NCI-H1930 (cell line): ENCODE measurements around the gene METTL9.
A peak's percentile ranks its signal among the peaks of the same experiment; 100 is the strongest.
"Not testable (repeated sequence)": the region's sequence is repeated elsewhere in the genome, so short reads cannot be mapped to it uniquely, and the experiment has no call there.

Source experiments
- DNase-seq, 2 experiments: peaks; one replicate each; lab custom pipeline; 2025; lab: John Stamatoyannopoulos, UW

The METTL9 gene

DNA sequence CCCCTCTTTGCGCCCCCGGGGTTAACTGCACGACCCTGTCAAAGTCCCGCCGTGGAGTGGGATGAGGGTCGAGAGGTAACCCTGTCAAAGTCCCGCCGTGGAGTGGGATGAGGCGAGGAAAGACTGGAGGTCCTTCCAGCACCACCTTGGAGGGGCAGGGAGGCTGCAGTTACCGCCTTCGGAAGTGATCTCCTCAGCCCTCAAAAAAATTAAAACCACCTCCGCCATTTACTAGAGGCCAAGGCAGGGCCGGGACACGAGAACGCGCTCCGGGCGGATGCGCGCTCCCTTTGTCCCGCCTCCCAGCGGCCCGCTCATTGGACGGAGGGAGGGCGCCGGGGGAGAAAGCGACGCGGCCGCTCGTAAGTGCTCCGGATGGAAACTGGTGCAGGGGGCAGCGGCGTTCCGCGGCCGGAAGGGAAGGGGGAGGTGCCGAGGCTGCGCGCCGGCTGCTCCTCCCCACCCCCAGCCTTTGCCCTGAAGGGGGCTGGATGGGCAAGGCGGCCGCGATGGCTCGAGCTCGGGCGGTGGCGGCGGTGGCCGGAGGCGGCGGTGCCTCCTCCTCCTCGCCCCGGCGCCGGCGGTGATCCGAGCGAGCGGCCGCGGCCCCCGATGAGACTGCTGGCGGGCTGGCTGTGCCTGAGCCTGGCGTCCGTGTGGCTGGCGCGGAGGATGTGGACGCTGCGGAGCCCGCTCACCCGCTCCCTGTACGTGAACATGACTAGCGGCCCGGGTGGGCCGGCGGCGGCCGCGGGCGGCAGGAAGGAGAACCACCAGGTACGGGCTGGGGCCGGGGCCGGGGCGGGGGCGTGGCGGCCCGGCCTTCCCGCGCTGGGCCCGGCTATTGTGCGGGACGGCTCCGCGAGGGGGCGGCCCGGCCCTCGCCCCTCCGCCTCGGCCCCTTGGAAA, at the start of gene METTL9:
Gene METTL9, plus strand, starts transcription at position 456 of the 909 bp plus-strand sequence. Its CDS starts 157 bp downstream, at position 613.
- peak; percentile 93 to 96 for DNase-seq

DNA sequence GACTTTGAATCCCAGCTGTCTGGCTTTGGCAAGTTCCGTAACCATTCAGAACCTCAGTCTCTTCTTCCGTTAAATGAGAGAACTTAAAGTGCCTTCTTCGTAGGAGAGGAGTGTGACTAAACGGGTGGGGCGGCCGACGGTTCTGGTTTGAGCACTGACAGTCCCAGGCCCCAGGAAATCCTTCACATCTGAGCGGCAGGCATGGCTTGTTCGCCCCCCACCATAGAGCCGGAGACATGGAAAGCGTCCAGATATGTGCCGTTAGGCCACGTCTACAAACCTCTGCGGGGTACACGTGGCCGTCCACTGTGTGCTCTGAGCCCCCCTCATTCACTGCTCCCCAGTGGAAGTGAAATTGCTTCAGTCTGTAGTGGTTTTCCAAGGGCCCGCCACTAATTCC, 49.4 kb upstream of the METTL9 start:
- not testable (repeated sequence) for DNase-seq

DNA sequence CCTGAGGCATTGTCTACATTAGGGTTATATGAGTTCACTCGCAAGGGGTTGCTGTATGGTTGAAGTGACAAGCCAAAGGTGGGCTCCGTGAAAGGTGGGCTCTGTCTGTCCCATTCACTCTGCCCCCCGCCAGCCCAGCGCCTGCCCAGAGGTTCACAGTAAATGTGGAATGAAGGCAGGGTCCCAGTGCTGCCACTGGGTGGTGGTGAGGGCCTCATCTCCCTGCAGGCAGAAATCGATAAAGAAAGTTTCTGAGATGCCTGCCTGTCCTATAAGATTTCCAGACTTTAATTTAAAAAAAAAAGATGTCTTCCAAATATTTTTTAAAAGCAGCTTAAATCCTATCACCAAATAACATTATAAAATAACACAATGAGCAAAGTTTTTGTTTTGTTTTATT, 48.9 kb upstream of the METTL9 start:
- not testable (repeated sequence) for DNase-seq

DNA sequence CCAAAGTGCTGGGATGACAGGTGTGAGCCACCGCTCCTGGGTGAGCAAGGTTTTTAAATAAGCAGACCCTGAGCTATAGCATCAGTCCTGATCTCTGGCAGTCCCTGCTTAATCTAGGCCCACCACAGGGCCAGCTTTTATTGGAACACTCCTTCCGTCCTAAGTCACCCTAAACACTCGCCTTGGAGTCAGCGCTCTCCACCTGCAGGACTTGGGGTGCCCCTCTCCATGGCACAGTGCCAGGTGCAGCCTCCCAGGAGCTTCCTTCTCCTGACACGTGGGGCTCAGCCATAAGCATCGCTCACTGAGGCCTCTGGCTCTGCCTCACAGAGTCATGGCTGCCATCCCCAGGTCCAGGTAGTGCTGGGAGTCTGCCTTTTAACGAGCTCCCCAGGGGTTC, 48.3 kb upstream of the METTL9 start:
- not testable (repeated sequence) for DNase-seq

DNA sequence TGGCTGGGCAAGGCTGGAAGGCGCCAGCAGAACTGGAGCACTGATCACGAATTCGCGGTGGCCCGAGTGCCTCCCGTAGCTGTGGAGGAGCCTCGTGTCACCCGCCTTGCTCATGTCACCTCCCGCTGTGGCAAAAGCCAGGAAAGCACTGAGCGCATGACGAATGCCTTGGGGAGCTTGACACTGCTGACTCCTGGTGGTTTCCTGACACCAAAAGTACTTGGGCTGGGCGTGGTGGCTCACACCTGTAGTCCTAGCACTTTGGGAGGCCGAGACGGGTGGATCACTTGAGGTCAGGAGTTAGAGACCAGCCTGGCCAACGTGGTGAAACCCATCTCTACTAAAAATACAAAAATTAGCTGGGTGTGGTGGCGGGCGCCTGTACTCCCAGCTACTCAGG, 47.8 kb upstream of the METTL9 start:
- DNase-seq, result not testable (repeated sequence)

DNA sequence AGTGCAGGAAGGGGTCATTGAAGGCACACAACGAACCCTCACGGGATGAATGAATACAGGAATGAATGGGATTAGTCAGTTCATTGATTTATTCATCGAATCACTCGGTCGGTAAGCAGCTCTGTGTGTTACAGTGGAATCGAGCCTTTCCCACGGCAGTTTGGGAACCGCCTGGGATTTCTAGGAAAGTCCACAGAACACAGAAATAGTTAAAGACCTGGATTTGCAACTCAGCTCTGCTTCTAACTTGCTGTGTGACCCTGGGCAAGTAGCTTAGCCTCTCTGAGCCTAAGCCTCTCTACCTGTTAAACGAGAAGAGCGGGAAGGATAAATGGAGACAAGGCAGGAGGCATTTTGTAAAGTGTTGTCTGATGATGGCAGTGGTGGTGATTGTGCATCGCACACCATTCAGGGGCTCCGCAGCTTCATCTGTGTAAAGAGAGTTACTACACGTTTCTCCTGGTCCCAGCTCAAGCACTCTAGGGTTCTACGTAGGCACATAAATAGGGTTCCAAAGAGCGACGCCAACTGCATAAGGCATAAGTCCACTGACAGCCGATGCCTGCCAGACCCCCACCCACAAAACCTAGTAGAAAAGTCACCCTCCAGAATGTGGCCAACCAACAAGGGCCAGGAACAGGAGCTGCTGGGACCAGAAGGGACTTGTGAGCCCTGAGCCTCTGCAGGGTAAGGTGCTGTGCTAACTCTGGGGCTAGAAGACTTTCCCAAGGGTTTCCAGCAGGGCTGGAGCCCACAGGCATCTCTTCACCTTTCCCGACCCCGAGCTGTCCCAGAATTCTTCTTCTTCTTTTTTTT, 45.7 kb upstream of the METTL9 start:
- not testable (repeated sequence) for DNase-seq

DNA sequence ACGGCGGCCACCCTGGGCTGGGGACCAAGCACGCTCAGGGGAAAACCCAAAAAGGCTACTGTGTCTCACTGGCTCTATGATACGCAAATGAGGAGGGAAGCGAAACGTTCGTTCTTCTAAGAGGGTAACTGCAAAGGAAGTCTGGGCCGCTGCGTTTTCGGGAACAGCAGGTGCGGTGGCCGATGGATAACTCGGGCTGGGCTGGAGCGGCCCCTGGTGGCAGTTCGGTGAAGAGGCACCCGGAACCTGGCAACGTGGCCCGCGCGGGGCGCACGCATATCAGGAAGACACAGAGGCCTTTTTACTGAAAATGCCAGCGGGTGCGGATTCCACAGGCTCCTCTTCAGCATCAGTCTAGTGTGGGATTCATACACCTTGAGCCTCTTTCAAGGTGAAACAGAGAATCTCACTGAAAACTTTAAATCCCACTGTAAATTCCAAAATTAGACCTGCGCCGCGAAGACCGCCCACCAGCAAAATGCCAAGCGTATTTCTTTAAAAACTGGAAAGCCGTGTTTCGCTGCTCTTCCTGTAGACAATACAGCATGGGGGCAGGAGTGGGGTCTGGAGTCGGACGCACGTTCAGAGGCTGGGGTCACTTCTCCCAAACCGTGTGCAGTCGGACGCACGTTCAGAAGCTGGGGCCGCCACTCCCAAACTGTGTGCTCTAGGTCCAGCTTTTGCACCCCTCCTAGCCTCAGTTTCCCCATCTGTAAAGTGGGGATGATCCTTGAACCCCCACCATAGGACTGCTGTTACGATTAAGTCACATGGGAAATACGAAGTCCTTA, 44.4 kb upstream of the METTL9 start:
- peak; percentile 42 to 79 for DNase-seq

DNA sequence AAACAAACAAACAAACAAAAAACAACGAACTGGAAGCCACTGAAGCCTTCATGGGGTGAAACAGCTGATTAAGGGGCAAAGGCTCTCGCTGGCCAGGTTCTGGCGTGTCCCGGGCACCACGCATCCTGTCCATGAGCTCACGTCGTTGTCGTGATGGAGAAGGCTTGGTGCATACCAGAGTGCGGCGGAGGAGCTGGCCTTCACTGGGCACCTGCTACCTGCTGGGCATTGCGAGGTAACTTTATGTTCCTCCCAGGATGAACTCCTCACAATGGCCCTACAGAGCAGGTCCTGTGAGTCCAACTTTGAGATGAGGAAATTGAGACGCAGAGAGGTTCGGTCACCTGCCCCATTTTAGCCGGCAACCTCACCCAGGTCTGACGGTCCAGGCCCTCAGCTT, 43.8 kb upstream of the METTL9 start:
- DNase-seq, result not testable (repeated sequence)

DNA sequence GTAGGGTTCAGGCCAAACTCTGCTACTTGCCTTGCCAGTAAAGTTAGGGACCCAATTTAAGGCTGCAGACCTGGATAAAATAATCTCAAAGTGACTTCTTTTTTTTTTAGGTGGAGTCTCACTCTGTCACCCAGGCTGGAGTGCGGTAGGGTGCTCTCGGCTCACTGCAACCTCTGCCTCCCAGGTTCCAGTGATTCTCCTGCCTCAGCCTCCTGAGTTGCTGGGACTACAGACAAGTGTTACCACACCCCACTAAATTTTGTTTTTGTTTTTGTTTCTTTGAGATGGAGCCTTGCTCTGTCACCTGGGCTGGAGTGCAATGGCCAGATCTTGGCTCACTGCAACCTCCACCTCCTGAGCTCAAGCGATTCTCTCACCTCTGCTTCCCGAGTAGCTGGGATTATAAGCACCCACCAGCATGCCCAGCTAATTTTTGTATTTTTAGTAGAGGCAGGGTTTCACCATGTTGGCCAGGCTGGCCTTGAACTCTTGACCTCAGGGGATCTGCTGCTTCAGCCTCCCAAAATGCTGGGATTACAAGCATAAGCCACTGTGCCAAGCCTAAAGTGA, 43.3 kb upstream of the METTL9 start:
- DNase-seq, result not testable (repeated sequence)

DNA sequence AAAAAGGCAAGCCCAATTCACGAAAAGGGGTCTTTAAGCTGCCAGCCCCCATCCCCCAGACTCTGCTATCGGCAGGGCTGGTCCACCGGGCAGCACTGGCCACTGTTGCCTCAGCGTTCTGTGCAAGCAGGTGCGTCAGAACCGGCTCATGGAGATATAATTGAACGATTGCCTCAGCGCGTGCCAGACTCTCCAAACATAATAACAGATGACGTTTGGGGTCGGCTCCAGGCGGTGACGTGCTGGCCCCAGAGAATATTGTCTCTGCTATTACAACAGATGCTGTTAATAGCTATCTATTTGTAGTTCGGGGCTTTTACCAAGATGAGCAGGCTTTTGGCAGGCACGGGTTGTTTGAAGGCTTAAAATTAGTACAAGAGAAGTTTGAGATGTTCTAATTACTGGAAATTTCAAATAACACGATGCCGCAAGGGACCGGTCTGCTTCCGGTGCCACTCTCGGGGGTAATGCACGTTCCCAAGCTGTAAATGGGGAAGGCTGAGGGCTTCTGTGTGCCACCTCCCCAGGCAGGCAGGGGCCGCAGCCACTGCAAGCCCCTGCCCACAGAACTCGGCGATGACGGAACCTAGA, 42.6 kb upstream of the METTL9 start:
- DNase-seq, result peak; percentile 56 to 65

DNA sequence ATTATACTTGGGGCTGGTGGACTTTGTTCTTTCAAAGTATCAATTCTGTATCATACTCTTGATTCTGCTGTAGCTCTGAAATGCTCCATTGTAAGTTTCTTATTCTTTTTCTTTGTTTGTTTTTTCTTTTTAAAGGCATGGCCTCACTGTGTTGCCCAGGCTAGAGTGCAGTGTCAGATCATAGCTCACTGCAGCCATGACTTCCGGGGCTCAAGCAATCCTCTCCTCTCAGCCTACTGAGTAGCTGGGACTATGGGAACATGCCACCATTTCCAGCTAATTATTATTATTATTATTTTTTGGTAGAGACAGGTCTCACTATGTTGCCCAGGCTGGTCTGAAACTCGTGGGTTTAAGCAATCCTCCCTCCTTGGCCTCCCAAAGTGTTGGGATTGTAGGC, 38.9 kb upstream of the METTL9 start:
- DNase-seq, result no peak

DNA sequence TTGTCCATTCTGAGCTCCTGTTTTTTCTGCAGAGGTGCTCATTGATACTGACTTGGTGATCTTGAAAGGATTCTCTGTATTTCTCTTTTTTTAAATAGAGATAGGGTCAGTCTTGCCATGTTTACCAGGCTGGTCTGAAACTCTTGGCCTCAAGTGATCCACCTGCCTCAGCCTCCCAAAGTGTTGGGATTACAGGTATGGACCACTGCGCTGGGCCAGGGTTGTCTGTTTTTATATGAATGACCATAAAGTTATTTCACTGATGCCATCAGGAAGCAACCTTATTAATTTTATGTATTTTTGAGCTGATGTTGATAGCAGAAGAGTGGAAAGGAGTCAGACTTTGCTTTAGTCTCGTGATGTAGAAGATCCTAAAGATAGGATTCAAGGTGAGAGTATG, 35.7 kb upstream of the METTL9 start:
- DNase-seq, result no peak

DNA sequence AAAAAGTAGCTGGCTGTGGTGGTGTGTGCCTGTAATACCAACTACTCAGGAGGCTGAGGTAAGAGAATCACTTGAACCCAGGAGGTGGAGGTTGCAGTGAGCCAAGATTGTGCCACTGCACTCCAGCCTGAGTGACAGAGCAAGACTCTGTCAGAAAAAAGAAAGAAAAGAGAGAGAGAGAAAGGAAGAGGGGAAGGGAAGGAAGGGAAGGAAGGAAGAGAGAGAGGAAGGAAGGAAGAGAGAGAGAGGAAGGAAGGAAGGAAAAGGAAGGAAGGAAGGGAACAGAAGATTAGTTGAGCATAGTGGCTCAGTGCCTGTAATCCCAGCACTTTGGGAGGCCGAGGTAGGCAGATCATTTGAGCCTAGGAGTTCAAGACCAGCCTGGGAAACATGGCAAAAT, 35.0 kb upstream of the METTL9 start:
- DNase-seq, result not testable (repeated sequence)

DNA sequence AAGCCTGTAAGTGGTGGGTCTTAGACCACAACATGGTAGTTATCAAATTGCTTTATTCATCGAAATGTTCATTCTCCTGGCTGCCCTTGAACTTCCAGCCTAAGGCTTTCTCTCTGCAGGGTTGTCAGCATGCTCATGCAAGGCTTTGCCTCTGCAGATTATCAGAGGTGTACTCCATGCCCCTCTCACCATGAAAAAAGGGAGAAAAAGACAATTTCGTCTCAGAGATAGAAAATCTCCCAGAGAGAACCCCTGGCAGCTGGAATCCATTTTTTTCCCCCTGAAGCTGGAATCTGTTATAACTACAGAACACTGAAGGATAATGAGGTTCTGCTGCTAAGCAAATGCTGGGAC, 33.9 kb upstream of the METTL9 start:
- DNase-seq, result no peak

DNA sequence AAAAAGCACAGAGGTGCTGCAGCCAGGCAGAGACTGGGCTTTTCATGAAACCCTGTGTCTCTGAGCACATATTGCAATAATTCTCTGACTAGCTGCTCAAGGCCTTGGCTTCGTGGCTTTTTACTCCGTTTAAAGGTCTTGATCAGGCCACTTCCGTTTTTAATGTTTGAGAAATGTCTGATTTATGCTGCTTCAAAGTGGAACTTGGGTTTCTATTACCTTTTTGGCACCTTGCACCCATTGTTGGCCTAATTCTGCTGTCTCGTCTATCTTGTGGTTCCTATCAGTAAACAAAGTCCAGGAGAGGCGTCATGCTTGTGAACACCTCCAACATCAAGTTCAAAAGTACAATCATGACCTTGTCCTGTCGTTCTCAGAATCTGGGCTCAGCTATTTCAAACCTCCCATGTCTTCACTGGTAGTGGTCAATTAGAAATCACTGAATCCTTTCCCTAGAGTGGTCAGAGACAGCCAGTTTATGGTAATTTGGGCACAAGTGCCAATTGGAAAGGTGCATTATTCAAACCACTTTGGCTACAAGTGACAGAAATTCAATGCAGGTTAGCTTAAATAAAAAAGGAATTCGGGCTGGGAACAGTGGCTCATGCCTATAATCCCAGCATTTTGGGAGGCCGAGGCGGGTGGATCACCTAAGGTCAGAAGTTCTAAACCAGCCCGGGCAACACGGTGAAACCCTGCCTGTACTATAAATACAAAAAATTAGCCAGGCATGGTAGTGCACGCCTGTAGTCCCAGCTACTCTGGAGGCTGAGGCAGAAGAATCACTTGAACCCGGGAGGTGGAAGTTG, 33.3 kb upstream of the METTL9 start:
- no peak for DNase-seq

DNA sequence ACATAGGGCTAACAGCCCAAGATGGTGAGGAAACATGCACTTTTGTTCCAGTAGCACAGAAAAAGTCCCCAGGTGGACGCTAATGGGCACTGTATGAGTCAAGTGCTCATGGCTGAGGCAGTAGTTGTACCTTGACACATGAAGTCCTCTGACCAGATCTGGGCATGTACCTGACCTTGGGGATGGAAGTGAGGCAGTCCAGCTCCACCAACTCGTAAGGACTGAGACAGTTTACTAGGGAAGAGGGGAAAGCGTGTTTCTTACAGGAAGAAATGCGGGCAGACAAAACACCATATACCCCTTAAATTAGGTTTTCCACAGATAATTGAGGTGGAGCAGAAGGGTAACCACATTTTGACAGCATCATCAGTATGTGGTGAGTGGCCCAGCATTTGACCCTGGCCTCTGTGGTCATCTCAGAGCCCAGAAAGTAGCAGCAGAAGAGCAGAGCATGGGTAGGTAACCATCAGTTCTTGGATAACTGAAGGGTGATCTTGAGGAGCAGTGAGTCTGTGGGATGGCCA, 32.4 kb upstream of the METTL9 start:
- no peak for DNase-seq

DNA sequence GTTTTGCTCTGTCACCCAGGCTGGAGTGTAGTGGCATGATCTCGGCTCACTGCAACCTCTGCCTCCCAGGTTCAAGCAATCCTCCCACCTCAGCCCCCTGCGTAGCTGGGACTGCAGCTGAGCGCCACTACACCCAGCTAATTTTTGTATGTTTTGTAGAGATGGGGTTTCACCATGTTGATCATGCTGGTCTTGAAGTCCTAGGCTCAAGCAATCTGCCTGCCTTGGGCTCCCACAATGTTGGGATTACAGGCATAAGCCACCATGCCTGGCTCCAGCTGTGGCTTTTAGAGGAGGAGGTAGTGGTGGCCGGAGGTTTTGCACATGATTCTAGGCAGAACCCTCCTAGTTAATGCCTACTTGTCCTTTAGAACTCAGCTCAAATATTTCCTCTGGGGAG, 31.9 kb upstream of the METTL9 start:
- not testable (repeated sequence) for DNase-seq

DNA sequence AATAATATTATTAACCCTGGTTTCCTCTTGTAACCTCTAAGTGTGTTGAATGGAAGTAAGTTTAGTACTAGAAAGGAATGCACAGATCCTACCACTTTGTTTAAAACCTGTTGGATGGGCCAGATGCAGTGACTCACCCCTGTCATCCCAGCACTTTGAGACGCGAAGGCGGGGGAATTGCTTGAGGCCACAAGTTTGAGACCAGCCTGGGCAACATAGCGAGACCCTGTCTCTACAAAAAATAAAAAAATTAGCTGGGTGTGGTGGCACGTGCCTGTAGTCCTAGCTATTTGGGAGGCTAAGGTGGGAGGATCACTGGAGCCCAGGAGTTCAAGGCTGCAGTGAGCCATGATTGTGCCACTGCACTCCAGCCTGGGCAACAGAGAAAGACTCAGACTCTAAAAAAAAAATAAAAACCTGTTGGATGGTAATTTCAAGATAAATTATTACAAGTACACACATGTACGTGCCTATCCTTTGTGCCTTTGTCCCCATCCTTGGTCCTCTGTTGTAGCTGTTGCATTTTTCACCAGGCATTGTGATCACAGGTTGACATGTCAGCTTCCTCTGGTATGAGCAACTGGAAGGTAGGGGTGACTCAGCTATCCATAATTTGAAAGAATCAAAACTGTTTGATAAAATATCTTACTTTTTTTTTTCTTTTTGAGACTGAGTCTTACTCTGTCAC, 30.7 kb upstream of the METTL9 start:
- no peak for DNase-seq

DNA sequence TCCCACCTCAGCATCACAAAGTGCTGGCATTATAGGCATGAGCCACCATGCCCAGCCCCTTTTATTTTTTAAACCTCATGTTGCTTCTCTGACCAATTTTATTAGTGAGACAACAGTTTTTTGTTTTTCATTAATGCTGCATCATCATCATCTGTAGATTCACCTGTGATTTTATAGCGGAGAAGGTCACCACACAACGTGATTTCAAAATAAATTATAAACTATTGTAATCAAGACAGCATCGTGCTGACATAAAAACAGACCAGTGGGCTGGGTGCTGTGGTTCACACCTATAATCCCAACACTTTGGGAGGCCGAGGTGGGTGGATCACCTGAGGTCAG, 28.7 kb upstream of the METTL9 start:
- no peak for DNase-seq

DNA sequence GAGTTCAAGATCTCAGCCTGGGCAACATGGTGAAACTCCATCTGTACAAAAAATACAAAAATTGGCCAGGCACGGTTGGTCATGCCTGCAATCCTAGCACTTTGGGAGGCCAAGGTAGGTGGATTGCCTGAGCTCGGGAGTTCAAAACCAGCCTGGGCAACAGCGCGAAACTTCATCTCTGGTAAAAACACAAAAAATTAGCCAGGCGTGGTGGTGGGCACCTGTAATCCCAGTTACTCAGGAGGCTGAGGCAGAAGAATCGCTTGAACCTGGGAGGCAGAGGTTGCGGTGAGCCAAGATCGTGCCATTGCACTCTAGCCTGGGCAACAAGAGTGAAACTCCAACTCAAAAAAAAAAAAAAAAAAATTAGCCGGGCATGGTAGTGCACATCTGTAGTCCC, 25.9 kb upstream of the METTL9 start:
- DNase-seq, result not testable (repeated sequence)
